22Rv1 (cell line): ENCODE measurements around the gene HTR2A.

Source experiments
- ZFX ChIP-seq: fragments of 450-650 bp; IDR thresholded peaks from 2 replicates; pipeline ENCODE4 v1.6.1; 2017; ENCODE audit warnings: antibody characterized with exemption, borderline replicate concordance
- TF ChIP-seq, protein P1 (sequence below): fragments of 450-650 bp; IDR thresholded peaks from 2 replicates; pipeline ENCODE4 v1.5.1; 2017; ENCODE audit warnings: mild to moderate bottlenecking

DNA sequence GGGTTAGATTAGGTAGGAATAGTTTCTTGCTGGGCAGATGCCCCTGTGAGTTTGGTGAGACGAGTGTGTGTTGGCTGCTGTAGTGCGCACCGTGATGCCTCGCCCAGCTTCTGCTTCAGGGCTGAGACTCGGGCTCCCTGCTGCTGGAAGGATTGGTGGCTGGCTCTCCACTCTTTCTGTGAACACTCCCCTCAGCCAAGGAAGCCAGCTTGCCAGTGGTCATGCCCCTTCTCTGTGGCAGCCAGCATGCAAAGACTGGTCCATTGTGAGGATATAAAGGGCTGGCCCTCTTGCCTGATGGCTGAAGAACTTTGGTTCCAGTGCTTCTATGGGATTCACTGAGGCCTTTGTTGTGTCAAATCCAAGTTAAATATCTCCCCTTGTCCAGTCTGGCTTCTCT, 2.9 kb upstream of the HTR2A start:
- TF ChIP-seq, protein P1, sequence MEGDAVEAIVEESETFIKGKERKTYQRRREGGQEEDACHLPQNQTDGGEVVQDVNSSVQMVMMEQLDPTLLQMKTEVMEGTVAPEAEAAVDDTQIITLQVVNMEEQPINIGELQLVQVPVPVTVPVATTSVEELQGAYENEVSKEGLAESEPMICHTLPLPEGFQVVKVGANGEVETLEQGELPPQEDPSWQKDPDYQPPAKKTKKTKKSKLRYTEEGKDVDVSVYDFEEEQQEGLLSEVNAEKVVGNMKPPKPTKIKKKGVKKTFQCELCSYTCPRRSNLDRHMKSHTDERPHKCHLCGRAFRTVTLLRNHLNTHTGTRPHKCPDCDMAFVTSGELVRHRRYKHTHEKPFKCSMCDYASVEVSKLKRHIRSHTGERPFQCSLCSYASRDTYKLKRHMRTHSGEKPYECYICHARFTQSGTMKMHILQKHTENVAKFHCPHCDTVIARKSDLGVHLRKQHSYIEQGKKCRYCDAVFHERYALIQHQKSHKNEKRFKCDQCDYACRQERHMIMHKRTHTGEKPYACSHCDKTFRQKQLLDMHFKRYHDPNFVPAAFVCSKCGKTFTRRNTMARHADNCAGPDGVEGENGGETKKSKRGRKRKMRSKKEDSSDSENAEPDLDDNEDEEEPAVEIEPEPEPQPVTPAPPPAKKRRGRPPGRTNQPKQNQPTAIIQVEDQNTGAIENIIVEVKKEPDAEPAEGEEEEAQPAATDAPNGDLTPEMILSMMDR = no peak
- no peak for TF ChIP-seq ZFX
